HepG2 (cell line): Measurements from ENCODE around the gene NUDT21. TPM values are rescaled to one million over a fixed set of nuclear protein-coding genes. Genes with fewer than 3 reads are reported as not detected.

Experiments used
- AGO1 ChIP-seq: fragments of 200-400 bp; formaldehyde crosslinking; IDR thresholded peaks from 2 replicates; pipeline ENCODE4 v1.6.1; 2017; ENCODE audit warnings: mild to moderate bottlenecking, low read depth, low read length, moderate library complexity; ENCODE audit not compliant: poor library complexity, severe bottlenecking
- DNMT1 ChIP-seq: sonication (generic); formaldehyde crosslinking; IDR thresholded peaks from 2 replicates; pipeline ENCODE4 v1.5.1; 2020; ENCODE audit warnings: mild to moderate bottlenecking, missing genetic modification reagents
- DRAP1 ChIP-seq: IDR thresholded peaks from 2 replicates; pipeline ENCODE4 v1.6.1; 2016; ENCODE audit warnings: missing genetic modification reagents, missing compliant biosample characterization
- EED ChIP-seq: sonication (generic); formaldehyde crosslinking; IDR thresholded peaks from 2 replicates; pipeline ENCODE4 v1.5.0; 2020; ENCODE audit warnings: mild to moderate bottlenecking, missing genetic modification reagents
- GATA4 ChIP-seq: sonication (generic); IDR thresholded peaks from 2 replicates; pipeline ENCODE4 v1.6.1; 2016; ENCODE audit warnings: antibody characterized with exemption, low read depth, borderline replicate concordance
- MTF2 ChIP-seq: sonication (generic); formaldehyde crosslinking; IDR thresholded peaks from 2 replicates; pipeline ENCODE4 v1.5.0; 2020; ENCODE audit warnings: missing genetic modification reagents, borderline replicate concordance
- NR3C1 ChIP-seq: sonication (generic); formaldehyde crosslinking; IDR thresholded peaks from 2 replicates; pipeline ENCODE4 v1.4.0; 2020; ENCODE audit warnings: missing genetic modification reagents
- PLRG1 ChIP-seq: fragments of 450-650 bp; conservative IDR thresholded peaks from 2 replicates; pipeline ENCODE4 v1.6.1; 2016
- RBM22 ChIP-seq: fragments of 200-400 bp; formaldehyde crosslinking; optimal IDR thresholded peaks from 2 replicates; pipeline ENCODE3; 2017; ENCODE audit warnings: mild to moderate bottlenecking, low read length, moderate library complexity
- SALL2 ChIP-seq: sonication (generic); formaldehyde crosslinking; IDR thresholded peaks from 2 replicates; pipeline ENCODE4 v1.8.1; 2023; ENCODE audit warnings: mild to moderate bottlenecking, missing genetic modification reagents, inconsistent platforms
- SETDB1 ChIP-seq: sonication (generic); formaldehyde crosslinking; IDR thresholded peaks from 2 replicates; pipeline ENCODE4 v1.5.1; 2020; ENCODE audit warnings: missing genetic modification reagents, mild to moderate bottlenecking, borderline replicate concordance
- SMAD1 ChIP-seq: sonication (generic); formaldehyde crosslinking; IDR thresholded peaks from 2 replicates; pipeline ENCODE4 v1.4.0; 2020; ENCODE audit warnings: missing genetic modification reagents, low read depth, mild to moderate bottlenecking, borderline replicate concordance
- ZBTB40 ChIP-seq, 2 experiments: fragments of 450-650 bp in 1 of 2; sonication (generic) in 1 of 2; formaldehyde crosslinking in 1 of 2; IDR thresholded peaks; 2 replicates each; pipeline versions ENCODE4 v1.6.1 to v1.8.0; 2016 to 2022; ENCODE audit warnings: antibody characterized with exemption in 1 of 2, mild to moderate bottlenecking in 1 of 2, missing genetic modification reagents in 1 of 2
- ZFP36L2 ChIP-seq: sonication (generic); formaldehyde crosslinking; IDR thresholded peaks from 2 replicates; pipeline ENCODE4 v1.4.0; 2020; ENCODE audit warnings: missing genetic modification reagents
- ZNF614 ChIP-seq: IDR thresholded peaks from 2 replicates; pipeline ENCODE4 v1.6.1; 2018; ENCODE audit warnings: missing biosample characterization, missing genetic modification reagents, inconsistent platforms, borderline replicate concordance
- ZNF7 ChIP-seq: IDR thresholded peaks from 2 replicates; pipeline ENCODE4 v1.6.1; 2016; ENCODE audit warnings: missing biosample characterization, missing genetic modification reagents
- ZNF703 ChIP-seq: sonication (generic); formaldehyde crosslinking; IDR thresholded peaks from 2 replicates; pipeline ENCODE4 v1.5.1; 2020; ENCODE audit warnings: missing genetic modification reagents, mild to moderate bottlenecking, moderate library complexity, borderline replicate concordance
- ZNF781 ChIP-seq: sonication (generic); formaldehyde crosslinking; IDR thresholded peaks from 2 replicates; pipeline ENCODE4 v1.5.1; 2020; ENCODE audit warnings: borderline replicate concordance, mild to moderate bottlenecking, missing genetic modification reagents; ENCODE audit errors: not compliant biosample characterization
- ZSCAN30 ChIP-seq: sonication (generic); formaldehyde crosslinking; IDR thresholded peaks from 2 replicates; pipeline ENCODE4 v1.5.0; 2020; ENCODE audit warnings: mild to moderate bottlenecking, missing genetic modification reagents
- polyA plus RNA-seq, 8 experiments: library from polyadenylated mRNA; depleted of rRNA in 3 of 8; stranded (reverse) in 7 of 8; unstranded in 1 of 8; fragments of >200 nt; fragmentation: Illumina TruSeq in 4 of 8; extraction: Trizol in 4 of 8; gene quantifications; 2 replicates each; pipeline versions ENCODE4 v1.2.1 to v1.2.3, GENCODE V29; 2011 to 2016; ENCODE audit warnings: low read depth in 4 of 8, missing spikeins in 1 of 8, mixed read lengths in 1 of 8; ENCODE audit not compliant: insufficient read depth in 1 of 8
- total RNA-seq, 5 experiments: library from RNA; depleted of rRNA; stranded (reverse); fragments of >200 nt; fragmentation: Illumina TruSeq; extraction: Trizol; gene quantifications; 2 replicates each; pipeline ENCODE4 v1.2.3, GENCODE V29; 2016; ENCODE audit warnings: low read depth in 1 of 5

NUDT21 gene
- total and polyA plus RNA-seq, 2 of the 13 experiments (the other 11 are each of a cell fraction or from before 2014, with no cell fraction given) = 177 to 210 TPM

GRCh38 chr16:56451753-56452689 lies 889 bp upstream of the NUDT21 start (continued):
- TF ChIP-seq ZNF703 (peak; percentile 89; the same call in 1 of the 2 replicates), SETDB1 (CRISPR knock-in tag) (no peak), NR3C1 (CRISPR knock-in tag) (no peak), SALL2 (CRISPR knock-in tag) (no peak), AGO1 (no peak), RBM22 (no peak), ZFP36L2 (no peak), ZSCAN30 (CRISPR knock-in tag) (0 out of 2 replicates have a peak, but pooled peaks have one; percentile 71), SMAD1 (CRISPR knock-in tag) (peak; percentile 16; the same call in 1 of the 2 replicates), ZBTB40 (IDR thresholded peaks at IDR 0.05) (no peak), ZBTB40 (CRISPR knock-in tag; IDR thresholded peaks at IDR 0.05) (no peak), ZNF781 (CRISPR knock-in tag) (peak; percentile 32), DRAP1 (CRISPR knock-in tag) (no peak), EED (CRISPR knock-in tag) (0 out of 2 replicates have a peak, but pooled peaks have one; percentile 11), ZNF614 (no peak), GATA4 (no peak), ZNF7 (CRISPR knock-in tag) (no peak), MTF2 (no peak), DNMT1 (CRISPR knock-in tag) (no peak), PLRG1 (no peak)
